Kidney (tissue), 14 donors: Measurements from ENCODE around the gene IP6K3. TPM values are rescaled to one million over a fixed set of nuclear protein-coding genes. Genes with fewer than 3 reads are reported as not detected.
A peak's percentile ranks its signal among the peaks of the same experiment; 100 is the strongest.

Source experiments
- DNase-seq, 5 donors: peaks; one replicate each; pipeline ENCODE4 v3.0.0-alpha.2; 2013 to 2020
- FAIRE-seq: peaks from 2 replicates; lab custom pipeline; 2012; peaks lifted over from hg19 to GRCh38; lab: Jason Lieb, UNC
- H3K27ac ChIP-seq, 2 donors: one replicate each; pipeline ENCODE4 v1.7.0; 2013; ENCODE audit warnings: low read depth in 2 of 2, low read length in 2 of 2, inconsistent platforms in 1 of 2
- H3K27me3 ChIP-seq: one replicate; pipeline ENCODE4 v1.7.1; 2013; ENCODE audit warnings: low read length, inconsistent platforms; ENCODE audit not compliant: control insufficient read depth, insufficient read depth
- H3K36me3 ChIP-seq, 3 donors: one replicate each; pipeline versions ENCODE4 v1.7.0 to v1.7.1; 2013; ENCODE audit warnings: low read length in 3 of 3, control low read depth in 1 of 3, inconsistent platforms in 1 of 3; ENCODE audit not compliant: insufficient read depth in 3 of 3, control insufficient read depth in 2 of 3
- H3K4me1 ChIP-seq, 3 donors: one replicate each; pipeline versions ENCODE4 v1.7.0 to v1.7.1; 2013; ENCODE audit warnings: low read length in 3 of 3, inconsistent platforms in 1 of 3, low read depth in 1 of 3; ENCODE audit not compliant: control insufficient read depth in 2 of 3, insufficient read depth in 2 of 3
- H3K4me3 ChIP-seq, 3 donors: one replicate each; pipeline versions ENCODE4 v1.7.0 to v1.8.1; 2013; ENCODE audit warnings: low read length in 3 of 3, control low read depth in 1 of 3, inconsistent platforms in 1 of 3
- H3K9ac ChIP-seq, 3 donors: one replicate each; pipeline versions ENCODE4 v1.7.0 to v1.7.1; 2013; ENCODE audit warnings: low read length in 3 of 3, control low read depth in 1 of 3, inconsistent platforms in 1 of 3
- H3K9me3 ChIP-seq, 3 donors: one replicate each; pipeline versions ENCODE4 v1.7.0 to v1.7.1; 2013; ENCODE audit warnings: low read length in 3 of 3, control low read depth in 1 of 3, inconsistent platforms in 1 of 3; ENCODE audit not compliant: control insufficient read depth in 2 of 3, insufficient read depth in 1 of 3
- intact Hi-C: fragments of 100-400 bp; cut with DNase I; formaldehyde crosslinking; loops from one replicate; pipeline ENCODE4 v1.11.1; 2022
- polyA plus RNA-seq: library from polyadenylated mRNA; stranded (reverse); fragments of 350-450 nt; fragmentation: Illumina TruSeq; extraction: RNeasy Lipid Tissue Mini Kit (QIAGEN cat#74804); gene quantifications from one replicate; pipeline ENCODE4 v1.2.3, GENCODE V29; 2014; ENCODE audit warnings: low read depth, low replicate concordance; ENCODE audit not compliant: insufficient read depth
- total RNA-seq: library from RNA; stranded (reverse); fragmentation: NEBNext Ultra II Directional; extraction: Animal tissue kit (Norgen Biotek cat#: 25700); gene quantifications from one replicate; pipeline ENCODE4 v1.2.1, GENCODE V29; 2021
- TF ChIP-seq, protein P1 (sequence below): IDR thresholded peaks from 3 replicates; pipeline ENCODE4 v1.5.1; 2012; ENCODE audit warnings: mild to moderate bottlenecking, moderate library complexity, borderline replicate concordance; ENCODE audit not compliant: insufficient read depth; ENCODE audit errors: extremely low read depth
- donor health status: control.
- donor health status: control.
- donor health status: control.
- donor health status: control.
- donor health status: control.
- donor health status: DM: yes; HTN: yes; CAD: no.
- donor health status: Normal renal cell carcinoma (clear cell type).

Gene IP6K3
- total and polyA plus RNA-seq, 2 donors from 2014 or later: 0.47 to 4.0 TPM

DNA sequence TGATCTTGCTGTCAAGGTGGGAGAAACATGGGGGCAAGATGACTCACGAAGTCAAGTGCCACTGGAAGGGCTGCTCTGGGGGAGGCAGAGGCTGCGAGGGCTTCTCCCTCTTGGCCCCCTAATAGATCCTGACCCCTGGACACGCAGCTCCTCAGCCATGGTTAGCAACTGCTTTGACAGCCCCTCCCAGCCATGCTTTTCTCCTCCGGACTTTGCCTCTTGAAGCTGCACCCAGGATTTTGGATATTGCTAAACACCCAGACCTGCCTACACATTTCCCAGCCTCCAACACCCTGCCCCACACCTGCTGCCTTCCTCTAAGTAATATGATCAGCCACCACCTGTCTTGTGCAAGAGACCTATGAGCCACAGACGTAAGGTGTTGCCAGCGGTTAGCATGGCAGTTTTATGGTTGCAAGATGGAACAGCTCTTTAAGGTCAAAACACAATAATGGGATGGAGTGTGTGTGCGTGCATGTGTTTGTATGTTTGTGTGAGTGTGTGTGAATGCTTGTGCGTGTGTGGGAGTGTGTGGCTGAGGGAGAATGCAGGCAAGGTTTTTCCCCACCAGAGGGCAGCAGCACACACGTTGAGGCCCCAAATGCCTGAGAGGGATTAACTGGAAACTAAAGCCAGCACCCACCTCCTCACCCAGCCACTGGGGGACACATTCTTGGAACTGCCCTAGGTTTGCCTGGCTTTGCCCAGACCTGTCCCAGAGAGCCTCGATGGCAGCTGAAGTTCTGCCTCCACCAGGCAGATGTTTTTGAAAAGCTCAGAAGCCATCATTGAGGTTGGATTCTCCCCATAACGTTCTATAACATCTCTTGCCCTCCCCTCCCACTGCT is 2.5 kb downstream of the IP6K3 start:
- FAIRE-seq (no peak), DNase-seq (peak in 4 of 5 donors; percentile 89 to 92 (median 90))
- H3K27ac ChIP-seq: peak overlapping the region in 1 of 2 donors; percentile 79
- no peaks in the 10 kb centered on the region for H3K27me3 ChIP-seq
- TF ChIP-seq, protein P1, sequence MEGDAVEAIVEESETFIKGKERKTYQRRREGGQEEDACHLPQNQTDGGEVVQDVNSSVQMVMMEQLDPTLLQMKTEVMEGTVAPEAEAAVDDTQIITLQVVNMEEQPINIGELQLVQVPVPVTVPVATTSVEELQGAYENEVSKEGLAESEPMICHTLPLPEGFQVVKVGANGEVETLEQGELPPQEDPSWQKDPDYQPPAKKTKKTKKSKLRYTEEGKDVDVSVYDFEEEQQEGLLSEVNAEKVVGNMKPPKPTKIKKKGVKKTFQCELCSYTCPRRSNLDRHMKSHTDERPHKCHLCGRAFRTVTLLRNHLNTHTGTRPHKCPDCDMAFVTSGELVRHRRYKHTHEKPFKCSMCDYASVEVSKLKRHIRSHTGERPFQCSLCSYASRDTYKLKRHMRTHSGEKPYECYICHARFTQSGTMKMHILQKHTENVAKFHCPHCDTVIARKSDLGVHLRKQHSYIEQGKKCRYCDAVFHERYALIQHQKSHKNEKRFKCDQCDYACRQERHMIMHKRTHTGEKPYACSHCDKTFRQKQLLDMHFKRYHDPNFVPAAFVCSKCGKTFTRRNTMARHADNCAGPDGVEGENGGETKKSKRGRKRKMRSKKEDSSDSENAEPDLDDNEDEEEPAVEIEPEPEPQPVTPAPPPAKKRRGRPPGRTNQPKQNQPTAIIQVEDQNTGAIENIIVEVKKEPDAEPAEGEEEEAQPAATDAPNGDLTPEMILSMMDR: peak; percentile 89
- H3K9me3 ChIP-seq: no peaks in the 10 kb centered on the region
- peaks cover 4 to 18% (median 13%) of the 10 kb centered on the region in 3 donors for H3K4me1 ChIP-seq
- peak overlapping the region in 1 of 3 donors; percentile 79 for H3K4me3 ChIP-seq
- H3K36me3 ChIP-seq: no peaks in the 10 kb centered on the region
- peak overlapping the region in 1 of 3 donors; percentile 40 for H3K9ac ChIP-seq
- intact Hi-C loops: loop anchor here (10.0 kb wide), 1 partner anchor 281 kb away; no protein-coding TSS in a partner anchor

DNA sequence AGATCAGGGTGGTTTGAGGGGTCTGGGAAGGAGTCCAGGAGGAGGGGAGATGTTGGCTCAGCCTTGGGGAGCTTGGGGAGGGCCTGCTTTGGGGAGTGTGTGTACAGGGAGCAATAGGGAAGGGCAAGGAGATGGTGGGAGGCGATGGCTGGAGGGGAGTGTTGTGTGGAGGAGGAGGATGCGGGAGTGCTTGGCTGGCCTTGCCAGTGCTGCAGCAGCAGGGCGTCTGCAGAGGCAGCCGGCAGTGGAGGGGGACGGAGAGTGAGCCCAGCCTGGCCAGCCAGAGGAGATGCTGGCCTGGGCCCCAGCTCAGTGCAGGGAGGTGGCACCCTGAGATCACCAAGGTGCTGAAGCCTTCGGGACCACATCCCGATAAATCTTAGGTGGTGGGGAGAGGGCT is 3.9 kb downstream of the IP6K3 start:
- Histone ChIP-seq H3K4me3 (no peak overlapping the region), H3K27me3 (no peaks in the 10 kb centered on the region), H3K27ac (no peak overlapping the region), H3K4me1 (peaks cover 4 to 18% (median 13%) of the 10 kb centered on the region in 3 donors), H3K36me3 (no peaks in the 10 kb centered on the region), H3K9ac (no peak overlapping the region), H3K9me3 (no peaks in the 10 kb centered on the region)
- intact Hi-C loops: loop anchor here (10.0 kb wide), 1 partner anchor 282 kb away; no protein-coding TSS in a partner anchor
- TF ChIP-seq, protein P1: no peak
- DNase-seq (peak in 4 of 5 donors; percentile 66 to 78 (median 72)), FAIRE-seq (no peak)

DNA sequence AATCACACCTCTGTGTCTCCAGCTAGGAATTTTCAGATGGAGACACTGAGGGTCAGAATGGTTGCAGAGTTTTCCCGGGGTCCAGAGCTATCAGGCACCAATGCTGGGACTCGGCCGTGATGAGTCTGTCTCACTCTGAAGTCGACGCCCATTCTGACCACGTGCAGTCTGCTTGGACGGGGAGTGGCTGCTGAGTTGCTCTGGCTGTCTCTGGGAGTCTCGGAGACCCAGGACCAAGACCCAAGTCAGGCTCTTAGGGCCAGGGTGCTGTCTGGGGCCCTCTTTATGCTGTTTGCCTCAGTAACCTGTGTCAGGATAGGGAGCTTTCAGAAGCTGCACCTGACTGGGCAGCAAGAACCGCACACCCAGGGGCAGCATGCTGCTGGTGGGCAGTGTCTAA is 4.6 kb downstream of the IP6K3 start:
- Histone ChIP-seq H3K9ac (no peak overlapping the region), H3K4me3 (no peak overlapping the region), H3K27me3 (no peaks in the 10 kb centered on the region), H3K9me3 (no peaks in the 10 kb centered on the region), H3K4me1 (peaks cover 4 to 14% (median 13%) of the 10 kb centered on the region in 3 donors), H3K27ac (no peak overlapping the region), H3K36me3 (no peaks in the 10 kb centered on the region)
- intact Hi-C loops: loop anchor here (10.0 kb wide), 1 partner anchor 283 kb away; no protein-coding TSS in a partner anchor
- no peak for DNase-seq
- FAIRE-seq: no peak
- TF ChIP-seq, protein P1: no peak
